GM19238 (cell line): ENCODE data around the gene NTN4.
"Not testable (repeated sequence)": the region's sequence is repeated elsewhere in the genome, so short reads cannot be mapped to it uniquely, and the experiment has no call there.

Experiments
- DNase-seq: peaks from one replicate; pipeline ENCODE4 v3.0.0; 2011; ENCODE audit warnings: low spot score; ENCODE audit not compliant: insufficient read length

NTN4 gene

GRCh38 chr12:95661360-95661759, 129.2 kb downstream of the NTN4 start:
- DNase-seq, result no peak

GRCh38 chr12:95658386-95658785, 132.2 kb downstream of the NTN4 start:
- no peak for DNase-seq

GRCh38 chr12:95654665-95655064, 135.9 kb downstream of the NTN4 start:
- DNase-seq, result not testable (repeated sequence)

- DNase-seq, result no peak
Observed at GRCh38 chr12:95653771-95654546, 136.6 kb downstream of the NTN4 start.

GRCh38 chr12:95651681-95652080, 138.9 kb downstream of the NTN4 start:
- DNase-seq, result no peak

- no peak for DNase-seq
Observed at GRCh38 chr12:95648990-95649791, 141.4 kb downstream of the NTN4 start.

- no peak for DNase-seq
Observed at GRCh38 chr12:95646781-95647190, 143.8 kb downstream of the NTN4 start.

- no peak for DNase-seq
Observed at GRCh38 chr12:95643256-95643655, 147.3 kb downstream of the NTN4 start.

GRCh38 chr12:95642583-95642982, 148.0 kb downstream of the NTN4 start:
- DNase-seq, result no peak

- DNase-seq, result no peak
Observed at GRCh38 chr12:95641299-95641952, 149.1 kb downstream of the NTN4 start.

- no peak for DNase-seq
Observed at GRCh38 chr12:95640516-95640915, 150.0 kb downstream of the NTN4 start.

GRCh38 chr12:95637471-95638155, 153.0 kb downstream of the NTN4 start:
- no peak for DNase-seq

GRCh38 chr12:95637010-95637409, 153.6 kb downstream of the NTN4 start:
- DNase-seq, result no peak

GRCh38 chr12:95634622-95635621, 155.6 kb downstream of the NTN4 start:
- DNase-seq, result no peak

- DNase-seq, result no peak
Observed at GRCh38 chr12:95633732-95634465, 156.7 kb downstream of the NTN4 start.

GRCh38 chr12:95633049-95633731, 157.4 kb downstream of the NTN4 start:
- no peak for DNase-seq

GRCh38 chr12:95630496-95630895, 160.1 kb downstream of the NTN4 start:
- no peak for DNase-seq

- no peak for DNase-seq
Observed at GRCh38 chr12:95629392-95629791, 161.2 kb downstream of the NTN4 start.

- no peak for DNase-seq
Observed at GRCh38 chr12:95626854-95627253, 163.7 kb downstream of the NTN4 start.
